Measurements from ENCODE around the gene HCFC1R1.
"Not testable (repeated sequence)": the region's sequence is repeated elsewhere in the genome, so short reads cannot be mapped to it uniquely, and the experiment has no call there.

HCFC1R1 gene

GRCh38 chr16:3023669-3024478, at the start of gene HCFC1R1, which contains the start of gene THOC6:
TSS of gene HCFC1R1 (minus strand) at chr16:3023942. CDS start at chr16:3023941, 1 bp downstream.
TSS of gene THOC6 (plus strand) at chr16:3024035. CDS start at chr16:3024327, 292 bp downstream.
- Histone ChIP-seq H3K36me3 (ENCODE audit: control insufficient read depth, insufficient read depth, low read length, severe bottlenecking) (peaks cover 18% of the 10 kb centered on the region), H3K4me1 (ENCODE audit: control insufficient read depth, insufficient read depth, low read length) (peaks cover 27% of the 10 kb centered on the region), H3K9ac (ENCODE audit: low read length) (peak within 1 kb of the TSS; percentile 100), H3K9me3 (ENCODE audit: control insufficient read depth, low read length) (no peaks in the 10 kb centered on the region), H3K27me3 (replicated peaks; ENCODE audit: control insufficient read depth, insufficient read depth, low read length) (no peaks in the 10 kb centered on the region), H3K4me3 (ENCODE audit: low read length) (peak within 1 kb of the TSS; percentile 96)
- DNase-seq (ENCODE audit: low read depth): peak; percentile 98

GRCh38 chr16:3073448-3073847, 49.7 kb upstream of the HCFC1R1 start:
- Histone ChIP-seq H3K9me3 (ENCODE audit: control insufficient read depth, low read length) (no peaks in the 10 kb centered on the region), H3K4me1 (ENCODE audit: control insufficient read depth, insufficient read depth, low read length) (no peaks in the 10 kb centered on the region), H3K27me3 (replicated peaks; ENCODE audit: control insufficient read depth, insufficient read depth, low read length) (peaks cover 29% of the 10 kb centered on the region), H3K36me3 (ENCODE audit: control insufficient read depth, insufficient read depth, low read length, severe bottlenecking) (no peaks in the 10 kb centered on the region), H3K4me3 (ENCODE audit: low read length) (no peak overlapping the region), H3K9ac (ENCODE audit: low read length) (no peak overlapping the region)
- DNase-seq (ENCODE audit: low read depth): no peak

GRCh38 chr16:3072576-3073263, 49.0 kb upstream of the HCFC1R1 start:
- H3K4me1 ChIP-seq (ENCODE audit: control insufficient read depth, insufficient read depth, low read length); H3K4me3 ChIP-seq (ENCODE audit: low read length); DNase-seq (ENCODE audit: low read depth); H3K9ac ChIP-seq (ENCODE audit: low read length); H3K36me3 ChIP-seq (ENCODE audit: control insufficient read depth, insufficient read depth, low read length, severe bottlenecking); H3K9me3 ChIP-seq (ENCODE audit: control insufficient read depth, low read length): not testable (repeated sequence)
- peaks cover 27% of the 10 kb centered on the region for H3K27me3 ChIP-seq (replicated peaks; ENCODE audit: control insufficient read depth, insufficient read depth, low read length)

GRCh38 chr16:3072148-3072547, 48.4 kb upstream of the HCFC1R1 start:
- peaks cover 24% of the 10 kb centered on the region for H3K27me3 ChIP-seq (replicated peaks; ENCODE audit: control insufficient read depth, insufficient read depth, low read length)
- H3K9ac ChIP-seq (ENCODE audit: low read length); DNase-seq (ENCODE audit: low read depth); H3K9me3 ChIP-seq (ENCODE audit: control insufficient read depth, low read length); H3K4me1 ChIP-seq (ENCODE audit: control insufficient read depth, insufficient read depth, low read length); H3K4me3 ChIP-seq (ENCODE audit: low read length); H3K36me3 ChIP-seq (ENCODE audit: control insufficient read depth, insufficient read depth, low read length, severe bottlenecking): not testable (repeated sequence)

- H3K4me3 ChIP-seq (ENCODE audit: low read length): no peak overlapping the region
- no peaks in the 10 kb centered on the region for H3K36me3 ChIP-seq (ENCODE audit: control insufficient read depth, insufficient read depth, low read length, severe bottlenecking)
- H3K4me1 ChIP-seq (ENCODE audit: control insufficient read depth, insufficient read depth, low read length): no peaks in the 10 kb centered on the region
- no peak overlapping the region for H3K9ac ChIP-seq (ENCODE audit: low read length)
- H3K27me3 ChIP-seq (replicated peaks; ENCODE audit: control insufficient read depth, insufficient read depth, low read length): peaks cover 22% of the 10 kb centered on the region
- no peaks in the 10 kb centered on the region for H3K9me3 ChIP-seq (ENCODE audit: control insufficient read depth, low read length)
- DNase-seq (ENCODE audit: low read depth): no peak
Measured at GRCh38 chr16:3071655-3072054, 47.9 kb upstream of the HCFC1R1 start.

GRCh38 chr16:3070608-3071111, 46.9 kb upstream of the HCFC1R1 start:
- no peak for DNase-seq (ENCODE audit: low read depth)
- Histone ChIP-seq H3K4me3 (ENCODE audit: low read length) (no peak overlapping the region), H3K9ac (ENCODE audit: low read length) (no peak overlapping the region), H3K9me3 (ENCODE audit: control insufficient read depth, low read length) (no peaks in the 10 kb centered on the region), H3K36me3 (ENCODE audit: control insufficient read depth, insufficient read depth, low read length, severe bottlenecking) (no peaks in the 10 kb centered on the region), H3K4me1 (ENCODE audit: control insufficient read depth, insufficient read depth, low read length) (no peaks in the 10 kb centered on the region), H3K27me3 (replicated peaks; ENCODE audit: control insufficient read depth, insufficient read depth, low read length) (peaks cover 19% of the 10 kb centered on the region)

GRCh38 chr16:3069146-3069545, 45.4 kb upstream of the HCFC1R1 start:
- H3K9me3 ChIP-seq (ENCODE audit: control insufficient read depth, low read length); H3K9ac ChIP-seq (ENCODE audit: low read length); H3K4me1 ChIP-seq (ENCODE audit: control insufficient read depth, insufficient read depth, low read length); DNase-seq (ENCODE audit: low read depth); H3K36me3 ChIP-seq (ENCODE audit: control insufficient read depth, insufficient read depth, low read length, severe bottlenecking); H3K4me3 ChIP-seq (ENCODE audit: low read length): not testable (repeated sequence)
- peaks cover 23% of the 10 kb centered on the region for H3K27me3 ChIP-seq (replicated peaks; ENCODE audit: control insufficient read depth, insufficient read depth, low read length)

- no peak overlapping the region for H3K4me3 ChIP-seq (ENCODE audit: low read length)
- H3K27me3 ChIP-seq (replicated peaks; ENCODE audit: control insufficient read depth, insufficient read depth, low read length): peaks cover 16% of the 10 kb centered on the region
- H3K36me3 ChIP-seq (ENCODE audit: control insufficient read depth, insufficient read depth, low read length, severe bottlenecking): no peaks in the 10 kb centered on the region
- no peak overlapping the region for H3K9ac ChIP-seq (ENCODE audit: low read length)
- peaks cover 8% of the 10 kb centered on the region for H3K4me1 ChIP-seq (ENCODE audit: control insufficient read depth, insufficient read depth, low read length)
- no peak for DNase-seq (ENCODE audit: low read depth)
- no peaks in the 10 kb centered on the region for H3K9me3 ChIP-seq (ENCODE audit: control insufficient read depth, low read length)
Measured at GRCh38 chr16:3068487-3068886, 44.7 kb upstream of the HCFC1R1 start.

GRCh38 chr16:3066440-3066748, 42.7 kb upstream of the HCFC1R1 start:
- DNase-seq (ENCODE audit: low read depth): no peak
- H3K9me3 ChIP-seq (ENCODE audit: control insufficient read depth, low read length): no peaks in the 10 kb centered on the region
- no peaks in the 10 kb centered on the region for H3K36me3 ChIP-seq (ENCODE audit: control insufficient read depth, insufficient read depth, low read length, severe bottlenecking)
- H3K4me3 ChIP-seq (ENCODE audit: low read length): no peak overlapping the region
- no peak overlapping the region for H3K9ac ChIP-seq (ENCODE audit: low read length)
- peaks cover 8% of the 10 kb centered on the region for H3K4me1 ChIP-seq (ENCODE audit: control insufficient read depth, insufficient read depth, low read length)
- H3K27me3 ChIP-seq (replicated peaks; ENCODE audit: control insufficient read depth, insufficient read depth, low read length): peaks cover 11% of the 10 kb centered on the region

- H3K36me3 ChIP-seq (ENCODE audit: control insufficient read depth, insufficient read depth, low read length, severe bottlenecking): no peaks in the 10 kb centered on the region
- no peak for DNase-seq (ENCODE audit: low read depth)
- peak overlapping the region; percentile 54 for H3K4me3 ChIP-seq (ENCODE audit: low read length)
- H3K4me1 ChIP-seq (ENCODE audit: control insufficient read depth, insufficient read depth, low read length): peaks cover 8% of the 10 kb centered on the region
- H3K9me3 ChIP-seq (ENCODE audit: control insufficient read depth, low read length): no peaks in the 10 kb centered on the region
- H3K9ac ChIP-seq (ENCODE audit: low read length): peak overlapping the region; percentile 15
- peaks cover 7% of the 10 kb centered on the region for H3K27me3 ChIP-seq (replicated peaks; ENCODE audit: control insufficient read depth, insufficient read depth, low read length)
Measured at GRCh38 chr16:3065742-3066439, 42.1 kb upstream of the HCFC1R1 start.

Data from adipocyte (in vitro differentiated cells).